NCI-H82 treated with DMSO at 0.1 percent for 48 hours (cell line): ENCODE results near the gene NT5C3A.
"Not testable (repeated sequence)": the region's sequence is repeated elsewhere in the genome, so short reads cannot be mapped to it uniquely, and the experiment has no call there.

Source experiments
- DNase-seq: peaks from one replicate; lab custom pipeline; 2025; ENCODE audit not compliant: unreplicated experiment; lab: John Stamatoyannopoulos, UW

The NT5C3A gene

DNA sequence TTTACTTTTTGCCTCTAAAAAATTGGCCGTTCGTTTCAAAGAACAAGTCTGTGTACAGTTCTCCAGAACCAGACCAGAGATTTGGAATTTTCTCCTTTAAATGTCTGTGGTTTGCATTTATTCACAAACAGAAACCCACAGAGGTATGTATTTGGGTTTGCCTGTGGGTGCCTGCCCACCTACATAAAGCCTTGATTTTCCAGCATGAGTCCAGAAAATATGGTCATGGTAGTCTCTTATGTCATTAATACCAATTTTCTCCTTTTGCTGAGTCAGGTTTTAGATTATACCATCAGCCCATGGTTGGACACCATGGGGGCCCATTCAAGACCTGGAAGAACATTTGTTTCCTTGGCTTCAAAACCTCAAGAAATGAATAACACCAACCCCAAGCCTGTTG lies 82.7 kb downstream of the NT5C3A start:
- not testable (repeated sequence) for DNase-seq

DNA sequence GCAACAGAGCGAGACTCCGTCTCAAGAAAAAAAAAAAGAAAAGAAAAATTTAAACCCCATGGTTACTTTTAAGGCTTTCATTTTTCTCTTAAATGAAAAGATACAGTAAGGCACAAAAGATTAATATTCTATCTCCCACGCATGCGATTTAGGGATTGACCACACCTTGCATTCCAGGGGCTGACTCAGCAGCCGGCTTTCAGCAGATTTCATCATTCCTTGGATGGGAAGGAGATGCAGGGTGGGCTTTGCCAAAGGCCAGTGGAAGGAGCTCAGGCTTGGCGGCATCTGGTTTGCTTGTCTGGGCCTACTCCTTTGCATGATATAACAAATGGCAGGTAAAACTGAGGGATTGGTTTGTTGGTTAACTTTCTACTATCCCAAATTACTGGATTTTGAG lies 83.3 kb downstream of the NT5C3A start:
- not testable (repeated sequence) for DNase-seq

DNA sequence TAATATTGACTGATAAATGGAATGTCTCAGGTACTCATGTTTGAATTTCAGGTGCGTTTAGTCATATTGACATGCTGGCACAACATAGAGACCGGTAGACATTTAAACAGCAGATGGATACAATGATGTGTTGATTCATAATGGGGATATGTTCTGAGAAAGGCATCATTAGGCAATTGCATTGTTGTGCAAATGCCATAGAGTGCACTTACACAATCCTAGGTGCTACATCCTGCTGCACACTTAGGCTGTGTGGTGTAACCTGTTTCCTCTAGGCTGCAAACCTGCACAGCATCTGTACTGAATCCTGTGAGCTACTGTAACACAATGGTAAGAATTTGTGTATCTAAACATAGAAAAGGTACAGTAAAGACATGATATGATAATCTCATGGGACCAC lies 85.4 kb downstream of the NT5C3A start:
- DNase-seq: not testable (repeated sequence)

DNA sequence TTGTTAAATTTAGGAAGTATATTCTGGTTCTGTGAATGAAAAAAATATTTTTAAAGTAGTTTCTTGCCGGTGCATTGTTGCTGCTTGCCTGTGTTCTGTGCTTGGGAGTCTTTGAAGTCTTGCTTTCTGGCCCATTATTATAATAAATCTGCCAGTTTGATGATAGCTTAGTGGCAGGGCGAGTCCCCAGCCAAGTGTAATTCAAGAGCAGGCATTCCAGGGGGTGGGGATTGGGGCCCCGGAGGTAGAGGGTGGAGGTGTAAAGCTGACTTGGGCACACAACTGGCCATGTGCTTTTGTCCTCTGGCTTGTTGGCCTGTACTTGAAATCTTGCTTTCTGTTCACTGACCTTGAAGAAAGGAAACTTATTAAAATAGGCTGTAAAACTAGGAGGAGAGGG lies 90.6 kb downstream of the NT5C3A start:
- not testable (repeated sequence) for DNase-seq

DNA sequence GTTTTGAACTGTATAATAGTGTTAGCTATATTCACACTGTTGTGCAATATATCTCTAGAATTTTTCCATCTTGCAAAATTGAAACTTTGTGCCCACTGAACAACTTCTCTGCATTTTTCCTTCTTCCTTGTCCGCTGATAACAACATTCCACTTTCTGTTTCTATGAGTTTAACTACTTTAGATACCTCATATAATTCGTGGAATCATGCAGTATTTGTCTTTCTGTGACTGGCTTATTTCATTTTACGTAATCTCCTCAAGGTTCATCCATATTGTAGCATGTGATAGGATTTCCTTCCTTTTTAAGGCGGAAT lies 95.4 kb downstream of the NT5C3A start:
- DNase-seq: not testable (repeated sequence)

DNA sequence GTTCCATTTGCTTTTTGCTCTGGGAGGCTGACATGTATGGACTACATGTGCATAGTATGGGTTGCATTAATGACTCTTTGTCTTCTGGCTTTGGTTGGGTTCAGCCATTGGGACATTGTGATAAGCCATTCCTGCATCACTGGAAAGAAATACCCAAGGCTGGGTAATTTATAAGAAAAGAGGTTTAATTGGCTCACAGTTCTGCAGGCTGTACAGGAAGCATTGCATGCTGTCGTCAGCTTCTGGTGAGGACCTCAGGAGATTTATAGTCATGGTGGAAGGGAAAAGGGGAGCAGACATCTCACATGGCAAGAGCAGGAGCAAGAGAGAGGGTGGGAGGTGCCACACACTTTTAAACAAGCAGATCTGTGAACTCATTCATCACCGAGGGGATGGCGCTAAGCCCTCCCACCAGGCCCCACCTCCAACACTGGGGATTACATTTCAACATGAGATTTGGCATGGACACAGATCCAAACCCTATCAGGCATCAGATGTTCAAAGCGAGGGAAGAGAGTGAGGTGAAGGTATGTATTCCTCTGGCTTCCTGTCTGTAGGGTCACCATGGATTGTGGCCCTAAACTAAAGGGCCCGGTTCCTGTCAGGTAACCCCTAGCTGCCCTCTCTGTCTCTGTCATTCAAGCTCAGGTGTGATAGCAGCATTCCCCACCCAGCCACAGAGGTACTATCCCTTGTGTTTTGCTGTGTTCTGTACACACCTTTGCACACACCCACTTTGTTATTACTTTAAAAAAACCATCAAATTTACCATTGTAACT lies 95.9 kb downstream of the NT5C3A start:
- DNase-seq: not testable (repeated sequence)

DNA sequence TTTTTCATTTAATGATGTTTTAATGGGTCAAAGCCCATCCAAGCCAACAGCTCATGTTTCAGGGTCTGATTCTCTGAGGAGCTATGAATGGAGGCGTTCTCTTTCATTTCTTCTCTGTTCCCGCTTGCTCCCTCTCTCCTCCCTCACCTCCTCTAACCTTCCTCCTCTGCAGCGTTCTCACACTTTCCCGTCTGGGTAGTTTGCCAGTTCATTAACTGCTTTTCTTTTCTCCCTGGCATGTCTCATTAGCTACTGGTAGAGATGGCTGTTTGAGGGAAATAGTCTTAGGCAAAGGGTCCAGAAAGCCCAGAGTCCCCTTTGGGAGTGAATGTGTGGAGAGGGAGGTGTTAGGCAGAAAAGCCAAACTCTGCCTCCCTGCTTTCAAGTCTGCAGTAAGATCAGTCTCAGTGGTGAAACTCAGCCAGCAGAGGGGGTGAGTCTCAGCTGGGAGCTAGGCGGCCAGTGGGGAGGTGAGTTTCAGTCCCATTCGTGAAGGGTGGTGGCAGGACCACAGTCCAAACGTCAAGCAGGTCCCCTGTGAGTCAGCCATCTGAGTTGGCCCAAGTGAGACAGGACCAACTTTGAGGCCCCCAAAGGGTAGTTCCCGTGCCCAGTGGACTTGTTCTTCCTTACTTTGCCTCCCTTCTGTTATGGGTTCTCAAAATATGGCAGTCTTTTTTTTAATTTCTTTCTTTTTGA lies 98.0 kb downstream of the NT5C3A start:
- not testable (repeated sequence) for DNase-seq
